B cell (primary cell): Measurements from ENCODE around the gene PSD4. TPM values are rescaled to one million over a fixed set of nuclear protein-coding genes. Genes with fewer than 3 reads are reported as not detected.

ENCODE experiments used
- ATAC-seq: fragments of 200-7000 bp; cut with Tn5 transposase; one replicate; pipeline ENCODE4 v1.10.0; 2021; ENCODE audit warnings: low read depth, mild to moderate bottlenecking, moderate number of reproducible peaks, moderate library complexity
- CTCF ChIA-PET: fragments of 350-600 bp; sonication (Branson Sonifier 250); formaldehyde crosslinking; loops from one replicate; lab custom pipeline; 2021; ENCODE audit warnings: antibody characterized with exemption, inconsistent platforms; lab: Charles Lee
- POLR2A ChIA-PET: fragments of 350-600 bp; sonication (Branson Sonifier 250); formaldehyde crosslinking; loops from one replicate; lab custom pipeline; 2021; ENCODE audit warnings: antibody characterized with exemption; lab: Charles Lee
- DNase-seq: peaks from one replicate; pipeline ENCODE4 v3.0.0; 2013
- H2AFZ ChIP-seq: 2 replicates; pipeline ENCODE4 v1.6.1; 2012; ENCODE audit warnings: mild to moderate bottlenecking, low read depth, low read length; ENCODE audit not compliant: insufficient read depth, poor library complexity, severe bottlenecking
- H3K27ac ChIP-seq, 2 donors: 1 replicate in 1 of 2; 2 replicates in 1 of 2; pipeline ENCODE4 v1.5.1; 2012 to 2013; ENCODE audit warnings: low read length in 2 of 2, mild to moderate bottlenecking in 2 of 2, moderate library complexity in 1 of 2
- H3K27me3 ChIP-seq, 4 experiments: fragments of 200-600 bp in 1 of 4; sonication (generic) in 1 of 4; replicated peaks in 1 of 4; 1 replicate in 2 of 4; 2 replicates in 2 of 4; pipeline versions ENCODE4 v1.6.1 to v1.7.0; 2013 to 2016; ENCODE audit warnings: low read length in 3 of 4, mild to moderate bottlenecking in 2 of 4, mixed read lengths in 1 of 4, moderate library complexity in 1 of 4; ENCODE audit not compliant: insufficient read depth in 4 of 4, control insufficient read depth in 3 of 4; ENCODE audit errors: control extremely low read depth in 1 of 4
- H3K36me3 ChIP-seq, 2 experiments: replicated peaks in 1 of 2; 1 replicate in 1 of 2; 2 replicates in 1 of 2; pipeline versions ENCODE4 v1.6.1 to v1.7.1; 2013; ENCODE audit warnings: low read length in 1 of 2; ENCODE audit not compliant: insufficient read depth in 2 of 2, control insufficient read depth in 1 of 2; ENCODE audit errors: control extremely low read depth in 1 of 2, extremely low read depth in 1 of 2
- H3K4me1 ChIP-seq, 2 donors: fragments of 200-600 bp in 1 of 2; sonication (generic) in 1 of 2; 1 replicate in 1 of 2; 2 replicates in 1 of 2; pipeline versions ENCODE4 v1.5.1 to v1.6.1; 2013 to 2017; ENCODE audit warnings: low read length in 2 of 2; ENCODE audit not compliant: control insufficient read depth in 2 of 2, insufficient read depth in 2 of 2
- H3K4me2 ChIP-seq: replicated peaks from 2 replicates; pipeline ENCODE3; 2012; ENCODE audit warnings: mild to moderate bottlenecking, low read depth, low read length; ENCODE audit not compliant: poor library complexity, severe bottlenecking
- H3K4me3 ChIP-seq, 5 experiments: fragments of 200-600 bp in 1 of 5; sonication (generic) in 1 of 5; 1 replicate in 3 of 5; 2 replicates in 2 of 5; pipeline versions ENCODE4 v1.5.1 to v1.7.0; 2011 to 2016; ENCODE audit warnings: low read length in 4 of 5, mild to moderate bottlenecking in 4 of 5, low read depth in 2 of 5, control low read depth in 1 of 5, moderate library complexity in 1 of 5; ENCODE audit not compliant: insufficient read depth in 1 of 5; ENCODE audit errors: control extremely low read depth in 1 of 5, extremely low read depth in 1 of 5
- H3K79me2 ChIP-seq: fragments of 200-600 bp; sonication (generic); one replicate; pipeline ENCODE4 v1.6.0; 2016; ENCODE audit warnings: low read length; ENCODE audit not compliant: control insufficient read depth, insufficient read depth
- H3K9ac ChIP-seq: fragments of 200-600 bp; sonication (generic); 2 replicates; pipeline ENCODE4 v1.6.1; 2017; ENCODE audit warnings: mild to moderate bottlenecking, low read length, moderate library complexity
- H3K9me3 ChIP-seq, 3 donors: one replicate each; pipeline versions ENCODE4 v1.6.1 to v1.7.1; 2013; ENCODE audit warnings: low read length in 2 of 3; ENCODE audit not compliant: control insufficient read depth in 2 of 3, insufficient read depth in 1 of 3; ENCODE audit errors: control extremely low read depth in 1 of 3
- H4K20me1 ChIP-seq: 2 replicates; pipeline ENCODE4 v1.6.0; 2012; ENCODE audit warnings: mild to moderate bottlenecking, low read length; ENCODE audit not compliant: insufficient read depth, control insufficient read depth, poor library complexity, severe bottlenecking
- H3K27ac Mint-ChIP-seq: one replicate; pipeline ENCODE4 v1.8.0; 2021; ENCODE audit warnings: mixed read lengths
- H3K27me3 Mint-ChIP-seq: one replicate; pipeline ENCODE4 v1.8.0; 2021; ENCODE audit warnings: mixed read lengths
- H3K4me1 Mint-ChIP-seq: one replicate; pipeline ENCODE4 v1.8.0; 2021; ENCODE audit warnings: mixed read lengths
- H3K4me3 Mint-ChIP-seq: one replicate; pipeline ENCODE4 v1.8.0; 2021; ENCODE audit warnings: mixed read lengths
- H3K9me3 Mint-ChIP-seq: one replicate; pipeline ENCODE4 v1.8.0; 2022; ENCODE audit warnings: mixed read lengths; ENCODE audit not compliant: insufficient read depth
- EZH2 ChIP-seq: IDR thresholded peaks from 2 replicates; pipeline ENCODE4 v1.6.1; 2012; ENCODE audit warnings: borderline replicate concordance, low read depth, mild to moderate bottlenecking, moderate library complexity, low read length; ENCODE audit not compliant: insufficient read depth, poor library complexity, severe bottlenecking
- WGBS: methylation state at CpG from one replicate; pipeline ENCODE4 v1.1.5; 2013; ENCODE audit warnings: missing lambda C conversion rate; ENCODE audit not compliant: insufficient coverage; 5-methylcytosine and 5-hydroxymethylcytosine counted together
- intact Hi-C: fragments of 100-400 bp; cut with micrococcal nuclease; formaldehyde crosslinking; loops from one replicate; pipeline ENCODE4 v1.10.0; 2022
- polyA plus RNA-seq: library from polyadenylated mRNA; depleted of rRNA; stranded (reverse); fragments of >200 nt; gene quantifications from 2 replicates; pipeline ENCODE4 v1.2.3, GENCODE V29; 2012
- total RNA-seq, 2 donors: library from RNA; stranded (reverse); fragments of 120-200 nt in 1 of 2; gene quantifications; 1 replicate in 1 of 2; 2 replicates in 1 of 2; pipeline versions ENCODE4 v1.2.3 to v1.2.4, GENCODE V29; 2013 to 2022
- TF ChIP-seq, protein P1 (sequence below): fragments of 200-600 bp; IDR thresholded peaks from one replicate; pipeline ENCODE4 v1.8.0; 2022; ENCODE audit warnings: antibody characterized with exemption, mild to moderate bottlenecking

Gene PSD4
- total and polyA plus RNA-seq, 2 donors (not counting 1 experiment from before 2014, with no cell fraction given): 87.1 to 203 TPM

DNA sequence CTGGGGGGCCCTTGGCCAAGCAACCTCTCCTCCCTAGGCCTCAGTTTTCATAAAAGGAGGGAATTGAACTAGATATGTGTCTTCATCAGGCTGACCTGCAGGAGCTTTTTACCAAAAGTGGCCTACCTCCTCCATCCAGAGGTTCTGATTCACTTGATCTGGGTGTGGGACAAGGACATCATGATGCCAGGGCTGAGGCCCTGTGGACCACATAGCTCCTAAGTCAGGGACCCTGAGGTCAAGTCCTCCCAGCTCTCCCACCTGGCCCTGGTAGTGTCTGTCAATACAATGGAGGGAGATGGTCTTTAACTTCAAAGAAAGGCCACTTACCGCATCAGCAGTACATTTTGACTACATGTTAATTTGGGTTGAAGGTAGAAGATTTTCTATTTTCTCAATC, 35.9 kb upstream of the PSD4 start:
- no peaks in the 10 kb centered on the region for H3K27me3 ChIP-seq
- no peaks in the 10 kb centered on the region for H3K36me3 ChIP-seq
- no peaks in the 10 kb centered on the region for H3K27me3 Mint-ChIP-seq
- H3K9me3 Mint-ChIP-seq: no peaks in the 10 kb centered on the region
- peak; percentile 14 for DNase-seq
- peaks cover 15% of the 10 kb centered on the region for H3K4me1 Mint-ChIP-seq
- intact Hi-C loops: loop anchor here (1.0 to 5.0 kb wide), 7 partner anchors 19 to 252 kb away; partner anchors contain the start of gene PSD4
- H3K9me3 ChIP-seq: no peaks in the 10 kb centered on the region
- TF ChIP-seq EZH2: no peak
- TF ChIP-seq, protein P1, sequence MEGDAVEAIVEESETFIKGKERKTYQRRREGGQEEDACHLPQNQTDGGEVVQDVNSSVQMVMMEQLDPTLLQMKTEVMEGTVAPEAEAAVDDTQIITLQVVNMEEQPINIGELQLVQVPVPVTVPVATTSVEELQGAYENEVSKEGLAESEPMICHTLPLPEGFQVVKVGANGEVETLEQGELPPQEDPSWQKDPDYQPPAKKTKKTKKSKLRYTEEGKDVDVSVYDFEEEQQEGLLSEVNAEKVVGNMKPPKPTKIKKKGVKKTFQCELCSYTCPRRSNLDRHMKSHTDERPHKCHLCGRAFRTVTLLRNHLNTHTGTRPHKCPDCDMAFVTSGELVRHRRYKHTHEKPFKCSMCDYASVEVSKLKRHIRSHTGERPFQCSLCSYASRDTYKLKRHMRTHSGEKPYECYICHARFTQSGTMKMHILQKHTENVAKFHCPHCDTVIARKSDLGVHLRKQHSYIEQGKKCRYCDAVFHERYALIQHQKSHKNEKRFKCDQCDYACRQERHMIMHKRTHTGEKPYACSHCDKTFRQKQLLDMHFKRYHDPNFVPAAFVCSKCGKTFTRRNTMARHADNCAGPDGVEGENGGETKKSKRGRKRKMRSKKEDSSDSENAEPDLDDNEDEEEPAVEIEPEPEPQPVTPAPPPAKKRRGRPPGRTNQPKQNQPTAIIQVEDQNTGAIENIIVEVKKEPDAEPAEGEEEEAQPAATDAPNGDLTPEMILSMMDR: no peak
- no peak overlapping the region for H3K27ac Mint-ChIP-seq
- no peak overlapping the region for H3K4me3 ChIP-seq
- H4K20me1 ChIP-seq: no peaks in the 10 kb centered on the region
- WGBS: no CpG with 5 or more reads among the region's 1 CpG
- no peak overlapping the region for H3K4me3 Mint-ChIP-seq
- no peak overlapping the region for H3K9ac ChIP-seq
- peaks cover 11 to 13% of the 10 kb centered on the region in 2 donors for H3K4me1 ChIP-seq
- POLR2A ChIA-PET: interaction anchor here (0.6 to 1.6 kb wide), 7 partner anchors 18 to 823 kb away, joined by 3 to 11 read pairs (median 4); partner anchors contain the start of gene PSD4
- peaks cover 27% of the 10 kb centered on the region for H3K79me2 ChIP-seq
- H3K27ac ChIP-seq: no peak overlapping the region
- H3K4me2 ChIP-seq: no peak overlapping the region
- CTCF ChIA-PET: interaction anchor here (0.7 to 18.7 kb wide), 46 partner anchors 8 to 303 kb away, joined by 3 to 590 read pairs (median 6); partner anchors contain the start of genes IL1RN and PSD4
- no peak for ATAC-seq
- peak overlapping the region; percentile 53 for H2AFZ ChIP-seq
